ENCODE measurements around the gene PARD6G.
"Not testable (repeated sequence)": the region's sequence is repeated elsewhere in the genome, so short reads cannot be mapped to it uniquely, and the experiment has no call there.

Gene PARD6G

DNA sequence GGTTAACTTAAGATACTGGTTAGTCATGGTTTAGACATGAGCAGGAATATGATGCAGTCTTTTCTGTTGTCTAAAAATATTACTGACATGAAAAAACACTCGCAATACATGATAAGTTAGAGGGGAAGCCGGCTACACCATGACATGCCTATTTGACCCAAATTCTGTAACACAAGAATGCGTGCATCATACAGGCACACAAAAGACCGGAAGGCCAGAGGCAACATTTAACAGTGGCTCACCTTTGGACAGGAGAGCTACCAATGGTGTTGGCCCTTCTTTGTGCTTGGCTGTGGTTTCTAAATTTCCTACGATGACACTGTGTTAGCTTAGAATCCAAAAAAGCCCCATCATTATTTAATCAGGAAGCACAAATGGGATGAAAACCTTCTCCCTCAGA, 4.1 kb downstream of the PARD6G start:
- no peak for DNase-seq (ENCODE audit: extremely low spot score, insufficient read length, low read depth)
- no peak for FAIRE-seq

DNA sequence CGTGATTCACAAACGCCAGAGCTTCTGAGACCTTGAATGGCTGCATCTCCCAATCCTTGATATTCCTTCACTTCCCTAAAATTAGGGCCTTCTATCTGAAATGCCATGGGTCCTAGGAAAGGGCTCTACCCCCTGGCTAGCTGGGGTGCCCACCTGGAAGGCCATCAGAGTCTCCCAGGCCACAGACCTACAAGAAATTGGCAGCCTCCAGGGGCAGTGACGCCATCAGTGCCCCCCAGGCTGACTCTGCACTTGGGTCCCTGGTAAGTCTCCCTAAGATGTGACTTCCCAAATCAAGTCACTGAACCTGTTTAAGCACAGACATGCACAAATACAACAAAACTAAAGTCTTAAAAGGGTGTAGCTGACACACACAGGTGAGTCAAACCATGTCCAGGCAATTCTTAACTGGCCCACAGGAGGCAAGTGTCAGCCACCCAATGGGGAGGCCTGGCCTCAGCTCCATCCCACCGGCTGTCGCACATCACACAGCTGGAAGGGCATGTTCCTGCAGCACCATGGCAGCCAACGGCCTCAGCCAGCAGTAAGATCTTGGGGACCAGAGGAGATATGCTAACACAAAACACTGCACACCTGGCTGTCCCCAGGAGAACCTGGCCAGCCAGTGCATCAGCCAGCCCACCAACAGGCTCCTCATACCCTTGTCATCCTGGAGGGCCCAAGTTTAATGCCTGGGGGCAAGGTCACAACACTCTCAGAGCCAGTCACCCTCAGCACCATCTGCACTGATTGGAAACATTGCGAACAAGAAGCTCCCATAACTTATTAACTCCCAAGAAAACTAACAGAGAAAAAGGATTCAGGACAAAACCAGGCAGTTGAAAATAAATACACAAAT, 5.2 kb downstream of the PARD6G start:
- no peak for DNase-seq (ENCODE audit: extremely low spot score, insufficient read length, low read depth)
- no peak for FAIRE-seq

DNA sequence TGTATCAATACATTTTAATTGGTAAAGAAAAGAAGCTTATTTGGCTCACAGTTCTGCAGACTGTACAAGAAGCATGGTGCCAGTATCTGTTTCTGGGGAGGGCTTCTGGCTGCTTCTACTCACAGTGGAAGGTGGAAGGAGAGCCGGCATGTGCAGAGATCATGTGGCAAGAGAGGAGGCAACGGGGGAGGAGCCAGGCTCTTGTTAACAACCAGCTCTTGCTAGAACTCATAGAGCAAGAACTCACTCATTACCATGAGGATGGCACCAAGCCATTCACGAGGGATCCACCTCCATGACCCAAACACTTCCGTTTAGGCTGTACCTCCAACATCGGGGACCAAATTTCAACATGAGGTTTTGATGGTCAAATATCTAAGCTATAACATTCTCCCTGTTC, 7.5 kb downstream of the PARD6G start:
- no peak for FAIRE-seq
- no peak for DNase-seq (ENCODE audit: extremely low spot score, insufficient read length, low read depth)

- FAIRE-seq (no peak), DNase-seq (ENCODE audit: extremely low spot score, insufficient read length, low read depth) (no peak)
Observed at GRCh38 chr18:80238651-80239260, 8.6 kb downstream of the PARD6G start.

DNA sequence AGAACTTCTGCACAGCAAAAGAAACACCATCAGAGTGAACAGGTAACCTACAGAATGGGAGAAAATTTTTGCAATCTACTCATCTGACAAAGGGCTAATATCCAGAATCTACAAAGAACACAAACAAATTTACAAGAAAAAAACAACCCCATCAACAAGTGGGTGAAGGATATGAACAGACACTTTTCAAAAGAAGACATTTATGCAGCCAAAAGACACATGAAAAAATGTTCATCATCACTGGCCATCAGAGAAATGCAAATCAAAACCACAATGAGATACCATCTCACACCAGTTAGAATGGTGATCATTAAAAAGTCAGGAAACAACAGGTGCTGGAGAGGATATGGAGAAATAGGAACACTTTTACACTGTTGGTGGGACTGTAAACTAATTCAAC, 9.8 kb downstream of the PARD6G start:
- not testable (repeated sequence) for FAIRE-seq

DNA sequence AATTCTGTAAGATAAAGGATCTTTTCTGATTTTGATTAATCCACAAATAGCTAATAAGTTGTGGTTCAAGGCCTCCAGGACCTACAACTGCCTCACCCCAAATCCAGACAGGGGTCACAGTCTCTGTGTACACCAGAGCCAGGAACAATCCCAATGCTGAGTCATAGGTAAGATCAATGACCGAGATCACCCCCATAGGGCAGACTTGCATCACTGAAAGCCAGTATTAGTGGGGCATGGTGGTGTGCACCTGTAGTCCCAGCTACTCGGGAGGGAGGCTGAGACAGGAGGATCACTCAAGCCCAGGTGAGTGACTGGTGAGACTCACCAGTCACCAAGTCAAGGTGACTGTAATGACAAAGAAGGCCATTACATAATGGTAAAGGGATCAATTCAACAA, 12.9 kb downstream of the PARD6G start:
- no peak for DNase-seq (ENCODE audit: extremely low spot score, insufficient read length, low read depth)
- no peak for FAIRE-seq

More for the DNA sequence above, 9.8 kb downstream of the PARD6G start:
- not testable (repeated sequence) for DNase-seq (ENCODE audit: extremely low spot score, insufficient read length, low read depth)

DNA sequence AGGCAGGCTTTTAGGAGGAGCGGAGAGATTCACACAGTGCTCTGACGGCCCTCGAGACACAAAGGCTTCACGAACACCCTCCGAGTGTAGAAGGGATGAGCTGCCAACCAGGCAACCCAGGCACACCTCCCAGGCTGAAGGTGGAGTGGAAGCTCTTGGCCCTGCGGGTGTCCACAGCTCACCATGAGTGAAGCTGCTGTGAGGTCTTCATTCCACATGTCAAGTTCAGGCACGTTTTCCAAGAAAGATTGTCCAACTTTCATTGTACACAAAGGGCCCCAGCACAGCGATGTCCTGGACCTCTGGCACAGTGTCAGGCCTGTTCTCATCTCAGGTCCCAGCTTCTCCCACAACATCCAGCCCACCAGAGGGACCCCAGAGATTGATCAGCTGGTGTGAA, 13.4 kb downstream of the PARD6G start:
- DNase-seq (ENCODE audit: extremely low spot score, insufficient read length, low read depth) (no peak), FAIRE-seq (no peak)

- DNase-seq (ENCODE audit: extremely low spot score, insufficient read length, low read depth) (no peak), FAIRE-seq (no peak)
Observed at GRCh38 chr18:80233201-80233835, 14.0 kb downstream of the PARD6G start.

- DNase-seq (ENCODE audit: extremely low spot score, insufficient read length, low read depth) (no peak), FAIRE-seq (no peak)
Observed at GRCh38 chr18:80232710-80233109, 14.6 kb downstream of the PARD6G start.

GRCh38 chr18:80232030-80232429, 15.3 kb downstream of the PARD6G start:
- FAIRE-seq (no peak), DNase-seq (ENCODE audit: extremely low spot score, insufficient read length, low read depth) (no peak)

- FAIRE-seq (no peak), DNase-seq (ENCODE audit: extremely low spot score, insufficient read length, low read depth) (no peak)
Observed at GRCh38 chr18:80231616-80232015, 15.7 kb downstream of the PARD6G start.

DNA sequence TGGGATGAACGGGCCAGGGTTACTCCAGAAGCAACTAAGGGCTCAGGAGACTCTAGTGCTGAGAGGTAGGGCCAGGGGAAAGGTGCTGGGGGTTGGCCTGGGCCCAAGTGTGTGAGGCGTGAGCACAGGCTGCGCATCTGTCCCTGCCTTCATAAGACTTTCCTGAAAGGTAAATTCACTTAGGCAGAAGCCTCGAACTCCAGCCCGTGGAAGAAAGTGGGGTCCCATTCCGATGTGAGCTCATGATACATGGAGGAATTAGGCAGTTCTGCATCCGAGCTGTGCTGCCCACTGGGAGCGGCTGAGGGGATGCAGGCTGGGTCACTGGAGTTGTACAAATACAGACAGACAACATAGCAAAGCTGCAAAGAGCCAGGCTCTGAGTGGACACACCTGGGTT, 16.2 kb downstream of the PARD6G start:
- FAIRE-seq (no peak), DNase-seq (ENCODE audit: extremely low spot score, insufficient read length, low read depth) (no peak)

DNA sequence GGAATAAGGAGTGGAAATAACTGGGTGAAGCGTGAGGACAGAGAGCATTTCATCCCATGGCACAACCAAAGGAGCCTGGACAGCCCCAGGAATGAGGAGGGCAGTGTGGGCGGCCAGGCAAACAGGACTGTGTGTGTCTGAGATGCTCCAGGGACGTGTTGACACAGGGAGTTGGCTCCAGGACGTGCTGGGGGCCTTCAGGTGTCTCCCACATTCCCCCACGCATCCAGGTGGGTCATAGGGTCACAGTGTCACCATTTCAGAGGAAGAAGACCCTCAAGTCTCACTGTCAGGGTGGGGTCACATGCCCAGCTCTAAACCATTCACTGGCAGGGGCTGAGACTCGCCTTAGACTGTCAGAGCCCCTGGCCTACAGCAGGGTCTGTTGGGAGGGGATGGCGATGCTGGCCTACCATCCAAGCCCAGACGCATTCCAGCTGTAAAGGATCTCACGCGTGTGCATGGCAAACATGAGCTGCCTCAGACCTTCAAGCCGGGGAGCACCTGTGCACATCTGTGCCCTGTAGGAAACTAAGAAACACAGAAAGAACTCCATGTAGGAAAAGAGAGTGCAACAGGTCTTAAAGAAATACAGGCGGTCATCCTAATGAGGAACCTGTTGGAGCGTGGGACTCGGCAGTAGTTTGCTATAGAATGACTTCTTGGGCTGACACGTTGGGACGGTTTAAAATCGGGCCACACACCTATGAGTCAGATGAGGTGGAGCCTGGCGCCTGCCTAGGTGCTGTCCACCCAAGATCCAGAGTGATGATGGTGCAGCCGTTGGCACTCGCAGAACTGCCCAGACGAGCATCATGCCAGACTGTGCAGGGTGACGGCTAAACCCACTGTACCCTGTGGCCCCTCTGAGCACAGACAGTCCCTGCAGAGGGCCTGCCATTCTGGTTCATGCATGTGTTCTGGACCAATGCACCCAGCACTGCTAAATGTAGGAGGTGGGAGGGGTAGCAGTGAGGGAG, 17.3 kb downstream of the PARD6G start:
- DNase-seq (ENCODE audit: extremely low spot score, insufficient read length, low read depth) (no peak), FAIRE-seq (no peak)

- DNase-seq (ENCODE audit: extremely low spot score, insufficient read length, low read depth), result no peak
- FAIRE-seq, result no peak
Observed at GRCh38 chr18:80229363-80229762, 18.0 kb downstream of the PARD6G start.

GRCh38 chr18:80228051-80228848, 19.1 kb downstream of the PARD6G start:
- FAIRE-seq, result no peak

GRCh38 chr18:80227472-80227871, 19.8 kb downstream of the PARD6G start:
- FAIRE-seq, result no peak
- no peak for DNase-seq (ENCODE audit: extremely low spot score, insufficient read length, low read depth)

More at GRCh38 chr18:80228051-80228848, 19.1 kb downstream of the PARD6G start:
- no peak for DNase-seq (ENCODE audit: extremely low spot score, insufficient read length, low read depth)

DNA sequence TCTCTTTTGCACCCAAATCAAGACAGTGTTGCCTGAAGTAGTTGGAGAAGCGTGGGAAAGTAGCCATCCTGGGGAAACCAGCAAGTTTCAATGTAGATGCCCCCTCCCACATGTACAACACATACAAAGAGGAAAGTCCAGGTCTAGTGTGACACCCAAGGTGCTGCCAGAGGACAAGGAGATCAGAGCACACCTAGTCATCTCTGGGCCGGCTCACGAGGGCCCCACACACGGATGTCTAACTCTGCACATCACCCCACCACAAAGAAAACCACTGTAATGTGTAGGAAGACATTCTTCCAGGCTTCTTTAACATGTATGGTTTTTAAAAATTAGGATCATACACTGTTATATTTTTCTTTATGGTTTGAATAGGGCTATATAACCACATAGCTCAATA, 21.6 kb downstream of the PARD6G start:
- FAIRE-seq (peak; percentile 62), DNase-seq (ENCODE audit: extremely low spot score, insufficient read length, low read depth) (no peak)

DNA sequence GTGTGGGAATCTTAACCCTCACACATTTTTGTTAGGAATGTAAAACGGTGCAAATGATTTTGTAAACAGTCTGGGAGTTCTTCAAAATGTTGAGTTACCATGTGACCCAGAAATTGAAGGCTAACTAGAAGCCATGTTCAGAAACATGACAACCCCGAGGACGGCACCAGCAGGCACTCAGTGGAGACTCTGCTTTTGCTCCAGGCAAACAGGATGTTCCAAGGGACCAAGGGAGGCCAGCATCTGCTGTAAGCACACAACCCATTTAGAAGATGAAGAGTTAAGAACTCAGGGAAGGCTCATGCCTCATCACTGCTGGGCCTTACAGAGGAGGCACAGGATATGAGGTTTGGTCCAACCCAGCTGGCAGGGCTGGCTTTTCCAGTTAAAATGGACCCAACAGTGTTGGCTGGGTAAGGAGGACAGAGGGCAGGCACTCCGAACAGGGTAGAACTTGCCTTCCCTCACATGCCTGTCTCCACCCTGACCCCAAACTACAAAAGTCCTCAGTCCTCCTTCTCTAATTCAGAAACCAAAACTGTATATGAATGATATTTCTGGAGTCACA, 23.6 kb downstream of the PARD6G start:
- FAIRE-seq (no peak), DNase-seq (ENCODE audit: extremely low spot score, insufficient read length, low read depth) (no peak)

- not testable (repeated sequence) for DNase-seq (ENCODE audit: extremely low spot score, insufficient read length, low read depth); FAIRE-seq
Observed at GRCh38 chr18:80219488-80219887, 27.8 kb downstream of the PARD6G start.

All from GM18507 (cell line).